Activated CD4-positive, alpha-beta T cell treated with anti-CD3 and anti-CD28 coated beads, Interleukin-2, amount 10 ng/mL, durations not matched to agents 24 days and 14 days (primary cell): ENCODE results near the gene ZNF365. TPM values are rescaled to one million over a fixed set of nuclear protein-coding genes. Genes with fewer than 3 reads are reported as not detected.

ENCODE experiments used
- DNase-seq: peaks from one replicate; pipeline ENCODE4 v3.0.0; 2022
- H3K27ac Mint-ChIP-seq: one replicate; pipeline ENCODE4 v1.8.0; 2022; ENCODE audit warnings: mild to moderate bottlenecking, mixed read lengths
- H3K27me3 Mint-ChIP-seq: one replicate; pipeline ENCODE4 v1.8.0; 2022; ENCODE audit warnings: mixed read lengths
- H3K36me3 Mint-ChIP-seq: one replicate; pipeline ENCODE4 v1.8.0; 2022; ENCODE audit warnings: low read depth, mild to moderate bottlenecking, mixed read lengths
- H3K4me1 Mint-ChIP-seq: one replicate; pipeline ENCODE4 v1.8.0; 2021; ENCODE audit warnings: mixed read lengths
- H3K4me3 Mint-ChIP-seq: one replicate; pipeline ENCODE4 v1.8.0; 2022; ENCODE audit warnings: mild to moderate bottlenecking, moderate library complexity, mixed read lengths
- H3K9me3 Mint-ChIP-seq: one replicate; pipeline ENCODE4 v1.8.0; 2021; ENCODE audit warnings: mixed read lengths
- intact Hi-C: fragments of 100-400 bp; cut with micrococcal nuclease; formaldehyde crosslinking; loops from one replicate; pipeline ENCODE4 v1.15.1; 2023
- total RNA-seq: library from RNA; stranded (reverse); gene quantifications from 2 replicates; pipeline ENCODE4 v1.2.3, GENCODE V29; 2022

The ZNF365 gene
- total RNA-seq, 1 donor from 2014 or later = not detected

- H3K4me3 Mint-ChIP-seq = no peak overlapping the region
- H3K36me3 Mint-ChIP-seq = no peaks in the 10 kb centered on the region
- intact Hi-C loops = no loop called here
- H3K9me3 Mint-ChIP-seq = peaks cover 20% of the 10 kb centered on the region
- no peak overlapping the region for H3K27ac Mint-ChIP-seq
- DNase-seq = no peak
- peaks cover 35% of the 10 kb centered on the region for H3K27me3 Mint-ChIP-seq
- no peaks in the 10 kb centered on the region for H3K4me1 Mint-ChIP-seq
These were observed 39.5 kb downstream of the ZNF365 start for GRCh38 chr10:62413652-62414051.

GRCh38 chr10:62414359-62414758, 40.2 kb downstream of the ZNF365 start:
- intact Hi-C loops = no loop called here
- DNase-seq = no peak
- Mint-ChIP-seq H3K4me3 (no peak overlapping the region), H3K36me3 (no peaks in the 10 kb centered on the region), H3K27me3 (peaks cover 42% of the 10 kb centered on the region), H3K4me1 (no peaks in the 10 kb centered on the region), H3K27ac (no peak overlapping the region), H3K9me3 (peaks cover 23% of the 10 kb centered on the region)

GRCh38 chr10:62422068-62422590, 48.0 kb downstream of the ZNF365 start:
- H3K4me1 Mint-ChIP-seq = peaks cover 11% of the 10 kb centered on the region
- no peak overlapping the region for H3K4me3 Mint-ChIP-seq
- H3K27ac Mint-ChIP-seq = no peak overlapping the region

GRCh38 chr10:62424026-62424425, 49.9 kb downstream of the ZNF365 start:
- intact Hi-C loops = loop anchor here (10.0 kb wide), 1 partner anchor 519 kb away; the partner anchor contains the start of gene ARID5B
- Mint-ChIP-seq H3K27ac (no peak overlapping the region), H3K36me3 (no peaks in the 10 kb centered on the region), H3K4me3 (no peak overlapping the region), H3K4me1 (peaks cover 11% of the 10 kb centered on the region), H3K9me3 (peaks cover 26% of the 10 kb centered on the region), H3K27me3 (peaks cover 5% of the 10 kb centered on the region)
- no peak for DNase-seq

More at GRCh38 chr10:62422068-62422590, 48.0 kb downstream of the ZNF365 start:
- intact Hi-C loops = loop anchor here (10.0 kb wide), 1 partner anchor 517 kb away; the partner anchor contains the start of gene ARID5B
- Mint-ChIP-seq H3K27me3 (peaks cover 10% of the 10 kb centered on the region), H3K36me3 (no peaks in the 10 kb centered on the region), H3K9me3 (peaks cover 13% of the 10 kb centered on the region)
- no peak for DNase-seq

GRCh38 chr10:62426086-62426485, 51.9 kb downstream of the ZNF365 start:
- Mint-ChIP-seq H3K4me1 (peaks cover 11% of the 10 kb centered on the region), H3K4me3 (no peak overlapping the region), H3K9me3 (peaks cover 15% of the 10 kb centered on the region), H3K27me3 (no peaks in the 10 kb centered on the region), H3K27ac (peak overlapping the region; percentile 0), H3K36me3 (no peaks in the 10 kb centered on the region)
- DNase-seq = no peak
- intact Hi-C loops = loop anchor here (5.0 to 10.0 kb wide), 2 partner anchors 244 to 521 kb away; partner anchors contain the start of gene ARID5B

- peak overlapping the region; percentile 0 for H3K27ac Mint-ChIP-seq
- no peaks in the 10 kb centered on the region for H3K36me3 Mint-ChIP-seq
- intact Hi-C loops = loop anchor here (5.0 to 10.0 kb wide), 2 partner anchors 244 to 522 kb away; partner anchors contain the start of gene ARID5B
- H3K4me3 Mint-ChIP-seq = no peak overlapping the region
- peaks cover 13% of the 10 kb centered on the region for H3K4me1 Mint-ChIP-seq
- no peaks in the 10 kb centered on the region for H3K27me3 Mint-ChIP-seq
- no peak for DNase-seq
- H3K9me3 Mint-ChIP-seq = peaks cover 13% of the 10 kb centered on the region
These were observed 52.4 kb downstream of the ZNF365 start for GRCh38 chr10:62426600-62426999.

GRCh38 chr10:62430881-62431280, 56.7 kb downstream of the ZNF365 start:
- no peak for DNase-seq
- Mint-ChIP-seq H3K4me3 (no peak overlapping the region), H3K4me1 (peaks cover 21% of the 10 kb centered on the region), H3K36me3 (no peaks in the 10 kb centered on the region), H3K27ac (no peak overlapping the region), H3K9me3 (peaks cover 13% of the 10 kb centered on the region), H3K27me3 (peaks cover 6% of the 10 kb centered on the region)
- intact Hi-C loops = loop anchor here (5.0 to 10.0 kb wide), 4 partner anchors 96 to 1284 kb away; partner anchors contain the start of gene RTKN2

- no peaks in the 10 kb centered on the region for H3K36me3 Mint-ChIP-seq
- peak; percentile 64 for DNase-seq
- intact Hi-C loops = loop anchor here (5.0 to 10.0 kb wide), 4 partner anchors 94 to 1282 kb away; partner anchors contain the start of gene RTKN2
- H3K9me3 Mint-ChIP-seq = peaks cover 6% of the 10 kb centered on the region
- H3K4me1 Mint-ChIP-seq = peaks cover 15% of the 10 kb centered on the region
- no peak overlapping the region for H3K4me3 Mint-ChIP-seq
- peaks cover 13% of the 10 kb centered on the region for H3K27me3 Mint-ChIP-seq
- H3K27ac Mint-ChIP-seq = peak overlapping the region; percentile 3
These were observed 59.1 kb downstream of the ZNF365 start for GRCh38 chr10:62433181-62433692.

- Mint-ChIP-seq H3K36me3 (no peaks in the 10 kb centered on the region), H3K4me1 (peaks cover 15% of the 10 kb centered on the region), H3K27me3 (peaks cover 16% of the 10 kb centered on the region), H3K9me3 (peaks cover under 1% of the 10 kb centered on the region), H3K4me3 (no peak overlapping the region), H3K27ac (peak overlapping the region; percentile 11)
- intact Hi-C loops = loop anchor here (5.0 to 10.0 kb wide), 4 partner anchors 93 to 1281 kb away; partner anchors contain the start of gene RTKN2
- DNase-seq = no peak
These were observed 59.7 kb downstream of the ZNF365 start for GRCh38 chr10:62433901-62434300.

- Mint-ChIP-seq H3K9me3 (no peaks in the 10 kb centered on the region), H3K27me3 (peaks cover 30% of the 10 kb centered on the region), H3K4me1 (peaks cover 10% of the 10 kb centered on the region), H3K27ac (no peak overlapping the region), H3K4me3 (no peak overlapping the region), H3K36me3 (no peaks in the 10 kb centered on the region)
- intact Hi-C loops = loop anchor here (1.0 to 10.0 kb wide), 5 partner anchors 380 to 1277 kb away; partner anchors contain the start of gene EGR2
- DNase-seq = peak; percentile 79
These were observed 63.5 kb downstream of the ZNF365 start for GRCh38 chr10:62437696-62438095.

GRCh38 chr10:62442006-62442405, 67.8 kb downstream of the ZNF365 start:
- DNase-seq = no peak
- H3K27me3 Mint-ChIP-seq = peaks cover 28% of the 10 kb centered on the region

GRCh38 chr10:62442894-62443669, 68.9 kb downstream of the ZNF365 start:
- intact Hi-C loops = no loop called here
- Mint-ChIP-seq H3K9me3 (no peaks in the 10 kb centered on the region), H3K27ac (no peak overlapping the region), H3K36me3 (no peaks in the 10 kb centered on the region), H3K27me3 (peaks cover 28% of the 10 kb centered on the region), H3K4me3 (no peak overlapping the region), H3K4me1 (no peaks in the 10 kb centered on the region)
- DNase-seq = no peak

More at GRCh38 chr10:62442006-62442405, 67.8 kb downstream of the ZNF365 start:
- no peaks in the 10 kb centered on the region for H3K4me1 Mint-ChIP-seq
- no peak overlapping the region for H3K4me3 Mint-ChIP-seq
- intact Hi-C loops = no loop called here
- H3K36me3 Mint-ChIP-seq = no peaks in the 10 kb centered on the region
- no peak overlapping the region for H3K27ac Mint-ChIP-seq
- H3K9me3 Mint-ChIP-seq = no peaks in the 10 kb centered on the region

GRCh38 chr10:62443866-62444265, 69.7 kb downstream of the ZNF365 start:
- no peak for DNase-seq
- Mint-ChIP-seq H3K4me1 (no peaks in the 10 kb centered on the region), H3K9me3 (no peaks in the 10 kb centered on the region), H3K27ac (no peak overlapping the region), H3K36me3 (no peaks in the 10 kb centered on the region), H3K27me3 (peaks cover 26% of the 10 kb centered on the region), H3K4me3 (no peak overlapping the region)
- intact Hi-C loops = no loop called here

GRCh38 chr10:62446627-62447026, 72.5 kb downstream of the ZNF365 start:
- Mint-ChIP-seq H3K27me3 (peaks cover 27% of the 10 kb centered on the region), H3K9me3 (no peaks in the 10 kb centered on the region), H3K4me1 (no peaks in the 10 kb centered on the region), H3K4me3 (no peak overlapping the region), H3K36me3 (no peaks in the 10 kb centered on the region), H3K27ac (no peak overlapping the region)
- no peak for DNase-seq
- intact Hi-C loops = no loop called here
